Fibroblast of skin of right biceps (primary cell): ENCODE results near the gene TNRC18.
A peak's percentile ranks its signal among the peaks of the same experiment; 100 is the strongest.

ENCODE experiments used
- DNase-seq: peaks from one replicate; pipeline ENCODE4 v3.0.0-alpha.2; 2013

TNRC18 gene

DNA sequence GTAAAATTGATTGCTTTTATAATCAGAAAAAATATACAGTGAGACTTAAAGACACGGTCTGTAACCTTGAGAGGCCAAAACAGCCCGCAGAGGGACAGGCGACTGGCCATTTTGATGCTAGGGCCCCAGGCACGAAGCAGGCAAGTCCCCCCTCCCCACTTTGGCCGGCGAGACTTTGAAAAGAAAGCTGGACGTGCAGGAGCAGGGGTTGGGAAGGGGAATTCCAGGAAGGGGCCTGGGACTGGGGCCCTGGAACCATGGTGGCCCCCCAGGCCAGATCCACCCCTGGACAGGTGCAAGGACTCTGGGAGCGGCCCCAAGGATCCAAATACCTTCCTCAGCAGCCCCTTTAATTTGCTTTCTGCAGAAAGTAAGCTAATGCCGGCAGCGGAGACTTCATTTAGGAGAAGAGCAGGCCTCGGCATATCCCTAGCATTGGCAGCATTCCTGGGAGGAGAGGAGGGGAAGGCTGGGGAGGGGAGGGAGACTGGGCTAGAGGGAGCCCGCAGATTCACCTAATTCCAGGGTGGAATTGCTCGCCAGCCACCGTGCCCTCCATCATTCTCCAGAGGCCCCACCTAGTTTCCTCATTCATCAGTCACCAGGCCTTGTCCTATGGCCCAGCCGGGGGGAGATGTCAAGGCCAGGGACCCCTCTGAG is 24.9 kb upstream of the TNRC18 start:
- peak; percentile 27 for DNase-seq

DNA sequence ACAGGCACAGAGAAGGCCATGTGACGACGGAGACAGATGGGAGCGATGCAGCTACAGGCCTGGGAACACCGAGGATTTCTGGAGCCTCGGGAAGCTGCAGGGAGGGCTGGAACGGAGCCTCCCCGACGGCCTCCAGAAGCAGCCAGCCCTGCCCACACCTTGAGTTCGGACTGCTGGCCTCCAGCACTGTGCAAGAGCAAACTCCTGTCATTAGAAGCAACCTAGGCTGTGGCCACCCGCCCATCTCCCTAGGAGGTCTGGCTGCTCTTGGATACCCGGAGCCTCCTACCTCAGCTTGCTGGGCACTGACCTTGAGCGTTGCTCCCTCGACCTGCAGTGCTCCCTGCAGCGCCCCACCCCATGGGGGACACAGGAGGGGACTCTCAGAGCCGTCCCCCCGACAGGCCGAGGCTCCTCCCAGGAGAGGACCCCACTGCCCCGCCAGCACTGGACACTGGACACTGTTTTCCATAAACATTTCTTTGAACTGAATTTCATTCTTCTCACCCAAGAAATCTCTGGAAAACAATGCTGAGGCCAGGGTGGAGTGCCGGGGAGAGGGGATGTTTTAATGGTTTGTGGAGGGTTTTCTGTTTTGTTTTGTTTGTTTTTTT is 22.5 kb upstream of the TNRC18 start:
- DNase-seq, result no peak

DNA sequence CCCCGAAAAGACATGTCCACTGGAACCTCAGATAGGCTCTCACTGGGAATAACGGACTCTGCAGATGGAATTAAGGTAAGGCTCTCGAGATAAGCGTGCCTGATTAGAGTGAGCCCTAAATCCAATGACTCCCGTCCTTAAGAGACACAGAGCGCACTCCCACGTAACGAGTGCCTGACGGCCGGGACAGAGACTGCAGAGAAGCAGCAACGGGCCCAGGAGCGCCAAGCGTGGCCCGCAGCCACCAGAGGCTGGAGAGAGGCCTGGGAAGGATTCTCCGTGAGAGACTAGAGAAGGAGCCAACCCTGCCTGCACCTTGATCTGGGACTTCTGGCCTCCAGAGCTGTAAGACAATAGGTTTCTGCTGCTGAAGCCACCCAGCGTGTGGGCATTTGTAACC is 20.0 kb upstream of the TNRC18 start:
- no peak for DNase-seq

DNA sequence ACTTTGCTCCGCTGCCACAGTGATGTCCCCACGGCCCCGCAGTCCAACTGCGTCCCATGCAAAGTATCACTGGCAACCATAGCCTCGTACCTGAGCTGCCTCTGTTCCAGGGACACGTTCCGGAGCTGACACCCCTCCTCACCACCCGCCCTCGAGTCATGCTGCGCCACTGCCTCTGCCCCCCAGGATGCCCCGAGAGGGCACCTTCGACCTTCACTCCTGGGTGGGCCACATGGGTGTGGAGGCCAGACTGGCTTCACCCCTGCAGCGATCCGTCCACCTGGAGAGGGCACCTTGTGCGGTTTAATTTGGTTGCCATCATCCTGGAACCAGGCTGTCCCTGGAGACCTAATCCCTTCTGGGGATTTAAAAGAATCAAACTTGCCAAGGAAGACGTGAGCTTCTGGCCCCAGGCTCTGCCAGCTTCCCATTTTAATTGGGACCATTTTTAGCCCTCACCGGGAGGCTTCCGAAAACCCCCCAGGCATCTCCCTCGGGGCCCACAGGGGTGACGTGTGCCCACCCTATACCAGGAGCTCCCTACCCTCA is 19.2 kb upstream of the TNRC18 start:
- DNase-seq, result no peak

DNA sequence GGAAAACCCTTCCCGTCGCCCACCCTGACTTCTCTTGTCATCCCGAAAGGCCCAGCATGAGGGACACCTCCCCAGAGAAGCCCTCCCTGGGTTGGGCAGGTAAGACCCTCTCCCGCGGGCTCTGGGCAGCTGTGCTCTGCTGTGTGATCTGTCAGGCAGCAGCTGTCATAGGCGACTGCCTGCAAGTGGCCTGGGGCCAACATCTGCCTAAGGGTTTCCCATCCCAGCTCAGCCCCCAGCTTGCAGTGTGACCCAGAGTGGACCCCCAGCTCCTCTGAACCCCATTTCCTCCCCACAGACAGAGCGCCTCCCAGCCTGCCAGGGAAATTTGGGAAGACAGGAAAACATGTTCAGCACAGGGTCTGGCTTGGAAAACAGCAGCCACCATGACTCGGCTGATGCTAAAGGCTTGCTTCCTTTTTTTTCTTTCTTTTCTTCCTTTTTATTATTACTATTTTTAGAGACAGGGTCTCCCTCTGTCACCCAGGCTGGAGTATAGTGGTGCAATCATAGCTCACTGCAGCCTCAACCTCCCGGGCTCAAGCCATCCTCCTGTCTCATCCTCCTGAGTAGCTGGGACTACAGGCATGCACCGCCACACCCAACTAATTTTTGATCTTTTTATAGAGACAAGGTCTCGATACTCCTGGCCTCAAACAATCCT is 18.3 kb upstream of the TNRC18 start:
- no peak for DNase-seq

DNA sequence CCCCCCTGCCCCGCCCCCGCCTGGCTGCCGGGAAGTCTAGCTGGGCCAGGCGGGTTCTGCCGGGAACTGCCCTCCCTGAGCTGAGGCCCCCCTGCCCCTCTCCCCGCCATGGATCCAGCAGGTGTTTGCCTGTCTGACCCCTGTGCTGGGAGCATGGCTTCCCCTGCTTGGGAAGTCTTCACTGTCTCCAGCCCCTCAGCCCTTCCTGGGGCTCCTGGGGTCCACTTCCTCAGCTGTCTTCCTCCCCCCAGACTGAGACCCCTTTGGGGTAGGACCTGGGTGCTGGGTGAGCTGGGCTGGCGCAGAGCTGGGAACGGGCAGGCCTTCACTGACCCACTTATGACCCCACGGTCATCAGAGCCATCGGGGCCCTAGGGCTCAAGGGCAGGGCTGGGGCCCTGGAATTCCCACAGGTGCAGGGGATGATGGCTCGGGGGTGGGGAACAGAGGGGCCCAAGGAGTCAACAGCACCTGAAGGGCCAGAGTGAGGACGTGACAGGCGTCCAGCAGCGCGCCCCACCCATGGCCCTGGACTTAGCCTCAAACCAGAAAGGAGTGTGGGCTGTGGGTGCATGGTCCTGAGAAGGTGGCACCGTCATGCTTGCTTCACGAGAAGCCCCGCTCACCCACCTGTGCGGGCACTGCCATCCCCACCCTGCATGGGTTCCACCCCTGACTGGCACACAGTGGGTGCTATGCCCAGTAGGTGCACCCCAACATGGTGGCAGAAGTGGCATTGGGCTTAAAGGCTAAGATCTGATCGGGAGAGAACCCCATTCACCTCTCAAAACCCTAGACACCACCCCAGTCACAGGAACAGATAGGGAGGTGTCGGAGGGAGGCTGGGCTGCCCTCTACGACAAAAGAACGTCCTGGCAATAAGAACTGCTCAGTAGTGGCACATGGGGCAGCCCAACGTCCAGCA is 16.2 kb upstream of the TNRC18 start:
- no peak for DNase-seq

DNA sequence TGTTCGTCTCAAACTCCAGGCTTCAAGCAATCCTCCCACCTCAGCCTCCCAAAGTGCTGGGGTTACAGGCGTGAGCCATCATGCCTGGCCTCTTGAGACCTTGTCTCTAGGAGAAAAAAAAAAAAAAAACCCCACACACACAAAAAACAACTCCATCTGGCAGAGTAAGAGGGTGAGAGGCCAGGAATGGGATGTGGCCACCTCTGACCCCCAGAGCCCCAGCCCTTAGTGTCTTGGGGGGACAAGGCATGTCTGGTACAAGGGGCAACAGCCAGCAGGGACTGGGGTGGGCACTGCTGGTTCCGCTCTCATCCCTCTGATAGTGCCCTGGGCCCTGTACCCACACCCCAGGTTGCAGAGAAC is 15.6 kb upstream of the TNRC18 start:
- DNase-seq, result no peak

DNA sequence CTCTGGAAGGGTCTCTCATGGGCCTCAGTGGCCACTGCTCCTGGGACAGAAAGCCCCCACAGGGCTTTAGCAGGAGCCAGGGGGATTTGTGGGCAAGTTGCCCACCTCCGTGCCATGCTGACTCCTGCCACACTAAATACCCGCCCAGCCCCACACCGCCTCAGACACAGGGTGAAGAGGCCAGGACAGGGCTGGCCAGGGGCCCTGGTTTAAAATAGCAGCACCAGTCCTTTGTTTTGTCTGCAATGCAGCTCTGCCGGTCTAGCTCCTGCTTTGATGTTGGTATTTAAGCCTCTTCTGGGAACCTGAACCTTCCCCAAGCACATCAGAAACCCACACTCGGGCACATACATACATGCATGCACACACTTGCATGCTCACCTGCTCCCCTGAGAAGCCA is 14.4 kb upstream of the TNRC18 start:
- no peak for DNase-seq

DNA sequence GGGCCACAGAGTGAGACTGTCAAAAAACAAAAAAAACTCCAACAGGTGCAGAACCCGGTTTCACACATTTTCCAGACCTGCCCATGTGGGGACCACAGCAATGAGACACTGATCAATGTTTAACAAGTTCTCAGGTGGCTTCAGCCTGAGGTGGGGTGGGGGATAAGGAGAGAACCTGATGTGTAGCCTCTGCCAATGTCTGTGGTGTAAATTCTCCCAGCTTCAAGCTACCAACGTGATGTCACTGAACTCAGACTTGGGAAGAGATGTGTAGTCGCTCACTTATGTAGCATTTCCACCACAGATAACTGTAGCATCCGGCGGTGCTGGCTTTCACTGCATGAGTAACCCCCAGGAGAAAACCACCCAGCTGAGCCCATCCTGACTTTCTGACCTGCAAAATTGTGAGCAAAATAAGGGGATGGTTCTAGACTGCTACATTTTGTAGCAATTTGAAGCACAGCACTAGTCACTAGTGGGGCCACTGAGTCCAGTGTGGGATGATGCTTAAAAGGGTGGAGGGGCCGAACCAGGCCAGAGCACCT is 13.8 kb upstream of the TNRC18 start:
- no peak for DNase-seq

DNA sequence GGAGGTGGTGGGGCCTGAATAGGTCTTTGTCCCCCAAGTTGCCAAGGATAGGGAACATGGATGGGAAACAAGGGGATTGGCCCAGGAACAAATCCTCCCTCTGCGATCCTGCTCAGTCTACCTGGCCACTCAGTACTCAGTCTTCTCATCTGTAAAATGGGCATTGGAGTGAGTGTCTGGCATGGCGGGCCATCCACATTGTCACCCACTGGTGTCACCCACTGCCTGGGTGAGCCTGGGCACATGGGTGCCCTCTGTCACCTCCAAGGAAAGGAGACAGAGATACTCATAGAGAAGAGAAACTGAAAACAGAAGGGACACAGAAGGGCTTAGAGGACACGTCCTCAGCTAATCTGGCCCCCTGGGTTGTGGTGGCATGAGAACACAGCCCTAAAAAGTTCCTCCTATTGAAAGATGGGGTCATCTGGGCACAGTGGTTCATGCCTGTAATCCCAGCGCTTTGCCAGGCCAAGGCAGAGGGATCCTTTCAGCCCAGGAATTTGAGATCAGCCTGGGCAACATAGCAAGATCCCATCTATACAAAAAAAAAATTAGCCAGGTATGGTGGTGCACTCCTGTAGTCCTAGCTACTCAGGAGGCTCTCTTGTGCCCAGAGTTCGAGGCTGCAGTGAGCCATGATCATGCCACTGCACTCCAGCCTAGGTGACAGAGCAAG is 12.5 kb upstream of the TNRC18 start:
- no peak for DNase-seq

DNA sequence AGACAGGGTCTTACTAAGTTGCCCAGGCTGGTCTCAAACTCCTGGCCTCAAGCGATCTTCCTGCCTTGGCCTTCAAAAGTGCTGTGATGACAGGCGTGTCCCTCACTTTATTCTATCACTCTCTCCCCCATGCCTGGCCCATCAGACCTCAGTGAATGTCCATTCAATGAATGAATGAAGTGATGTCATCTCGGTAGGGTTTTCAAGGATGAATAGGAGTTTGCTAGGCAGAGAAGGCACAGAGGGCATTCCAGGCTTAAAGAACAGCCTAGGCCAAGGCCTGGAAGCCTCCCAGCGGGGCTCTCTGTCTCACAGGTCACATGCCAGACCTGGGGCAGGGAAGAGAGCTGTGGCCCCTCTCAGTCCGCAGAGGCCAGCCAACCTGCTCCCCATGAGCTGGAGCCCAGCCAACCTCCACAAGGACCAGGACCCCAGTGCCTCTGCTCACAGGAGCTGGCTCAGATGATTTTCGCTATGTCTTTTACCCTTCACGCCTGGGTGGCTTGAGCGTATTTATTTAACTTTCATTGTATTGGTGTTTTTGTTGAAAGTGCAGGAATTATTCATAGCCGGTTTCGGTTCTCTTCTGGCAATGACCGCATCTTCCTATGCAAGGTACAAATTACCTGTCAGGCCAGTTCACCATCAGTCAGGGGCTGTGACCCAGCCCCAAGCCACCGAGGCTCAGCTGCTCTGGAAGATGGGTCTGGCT is 11.8 kb upstream of the TNRC18 start:
- no peak for DNase-seq

DNA sequence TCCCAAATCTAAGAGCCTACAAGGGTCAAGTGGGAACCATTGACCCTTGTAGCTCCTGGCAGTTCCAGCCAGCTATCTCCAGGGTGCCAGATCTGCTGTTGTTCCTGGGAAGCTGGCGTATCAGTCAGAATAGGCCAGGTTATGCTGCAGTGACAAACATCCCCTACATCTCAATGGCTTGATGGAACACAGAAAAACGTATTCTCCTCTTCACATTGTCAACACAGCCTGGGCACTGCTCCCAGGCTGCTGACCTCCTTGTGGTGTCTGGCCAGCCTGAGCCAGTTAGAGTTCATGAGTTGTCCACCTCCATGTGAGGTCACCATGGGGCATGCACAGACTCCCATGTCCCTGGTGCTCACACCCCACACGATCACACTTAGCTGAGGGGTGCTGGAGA is 9.5 kb upstream of the TNRC18 start:
- DNase-seq, result no peak

DNA sequence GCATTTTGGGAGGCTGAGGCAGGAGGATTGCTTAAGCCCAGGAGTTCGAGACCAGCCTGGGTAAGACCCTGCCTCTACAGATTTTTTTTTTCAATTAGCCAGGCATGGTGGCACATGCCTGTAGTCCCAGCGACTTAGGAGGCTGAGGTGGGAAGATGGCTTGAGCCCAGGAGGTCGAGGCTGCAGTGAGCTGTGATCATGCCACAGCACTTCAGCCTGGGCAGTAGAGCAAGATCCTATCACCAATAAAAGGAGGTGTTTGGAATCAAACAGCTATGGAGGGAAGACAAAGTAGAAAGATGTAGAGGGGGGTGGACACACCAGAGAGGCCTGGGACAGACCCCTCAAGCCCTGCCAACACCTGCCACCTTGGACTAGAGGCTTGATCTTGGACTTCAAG is 9.1 kb upstream of the TNRC18 start:
- DNase-seq, result no peak

DNA sequence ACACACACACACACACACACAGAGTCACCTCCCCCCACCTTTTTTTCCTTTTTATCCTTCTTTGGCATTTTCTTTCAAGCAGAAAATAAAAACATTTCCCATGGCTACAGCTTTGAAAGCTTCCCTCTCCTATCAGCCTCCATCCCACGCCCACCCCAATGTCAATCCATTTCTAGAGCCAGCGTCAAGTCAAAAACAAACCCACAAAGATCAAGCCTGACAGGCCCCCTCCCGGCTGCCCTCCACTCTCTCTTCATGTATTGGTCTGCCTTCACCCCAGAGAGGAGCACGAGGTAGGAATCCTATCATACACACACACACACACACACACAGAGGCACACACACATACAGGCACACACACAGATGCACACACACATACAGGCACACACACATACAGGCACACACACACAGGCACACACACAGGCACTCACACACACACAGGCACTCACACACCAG is 8.0 kb upstream of the TNRC18 start:
- no peak for DNase-seq

DNA sequence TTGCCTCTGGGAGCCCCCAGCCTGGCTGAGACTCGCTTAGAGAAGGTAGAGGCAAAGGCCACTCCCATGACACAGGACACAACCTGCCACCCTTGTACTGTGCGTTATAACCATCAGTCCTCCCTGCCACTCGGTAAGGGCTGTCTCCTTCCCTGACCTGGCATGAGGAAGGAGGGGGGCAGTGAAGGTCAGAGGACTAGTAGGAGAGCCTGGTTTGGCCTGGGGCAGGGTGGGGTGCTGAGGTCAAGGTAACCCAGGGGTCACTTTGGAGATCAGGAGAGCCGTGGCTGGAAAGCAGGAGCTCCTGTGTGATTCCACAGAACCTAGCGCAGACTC is 6.9 kb upstream of the TNRC18 start:
- DNase-seq, result no peak

DNA sequence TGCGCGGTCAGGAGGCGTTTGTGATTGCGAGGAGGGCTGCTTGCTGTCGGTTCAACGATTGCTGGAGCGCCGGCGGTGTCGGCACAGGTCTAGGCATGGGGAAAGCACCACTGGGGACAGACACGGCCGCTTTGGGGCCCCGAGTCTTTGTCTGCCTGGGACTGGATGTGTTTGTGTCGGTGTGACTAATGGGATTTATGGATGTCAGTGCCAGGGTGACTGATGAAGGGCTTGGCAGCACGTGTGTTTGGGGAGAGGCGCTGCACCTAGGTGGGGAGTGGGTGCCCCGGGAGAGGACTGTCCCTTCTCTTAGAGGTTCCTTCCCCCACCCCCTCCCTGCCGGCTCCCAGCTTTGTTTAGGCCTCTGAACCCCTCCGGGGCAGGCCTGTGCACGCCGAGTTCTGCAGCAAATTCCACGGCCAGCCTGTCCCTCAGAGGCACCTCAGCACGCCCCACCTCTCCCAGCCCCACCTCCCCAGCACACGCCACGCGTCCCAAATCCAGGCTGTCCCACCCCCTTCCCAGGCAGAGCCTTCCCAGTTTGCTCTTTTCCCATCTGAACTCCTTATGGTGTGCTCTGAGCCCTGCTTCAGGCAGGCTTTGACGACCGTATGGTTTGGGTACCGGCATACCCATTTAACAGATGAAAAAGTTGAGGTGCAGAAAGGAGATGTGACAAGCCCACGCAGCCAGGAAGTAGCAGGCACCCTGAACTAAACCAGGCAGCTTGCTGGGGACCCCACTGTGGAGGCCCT is 6.4 kb upstream of the TNRC18 start:
- peak; percentile 79 for DNase-seq

DNA sequence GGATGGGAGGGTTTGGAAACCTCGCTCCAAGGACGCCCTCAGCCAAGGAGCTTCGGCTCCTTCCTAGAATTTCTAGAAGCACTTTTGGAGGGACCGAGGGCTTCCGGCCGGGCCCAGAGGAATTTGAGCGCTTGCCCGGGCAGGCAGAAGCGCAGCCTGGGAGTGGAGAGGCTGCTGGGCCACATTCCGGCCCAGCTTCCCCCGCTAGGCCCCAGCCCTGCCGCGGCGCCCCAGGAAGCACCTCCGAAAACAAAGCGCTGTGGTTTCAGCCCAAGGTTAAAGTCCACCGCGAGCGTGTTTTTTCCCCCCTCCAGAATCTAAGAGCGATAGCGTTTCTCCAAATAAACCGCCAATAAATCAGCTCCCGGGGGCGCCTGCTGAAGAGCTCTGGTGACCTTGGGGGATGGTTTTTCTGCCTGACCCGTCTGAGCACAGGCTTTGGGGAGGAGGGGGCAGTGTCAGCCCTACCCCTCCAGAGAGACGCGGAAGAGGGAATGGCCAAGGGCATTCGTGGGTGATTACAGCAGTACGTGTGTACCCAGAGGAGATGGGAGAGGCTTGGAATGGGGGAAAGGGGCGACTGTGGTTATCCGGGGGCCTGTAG is 5.7 kb upstream of the TNRC18 start:
- peak; percentile 71 for DNase-seq

DNA sequence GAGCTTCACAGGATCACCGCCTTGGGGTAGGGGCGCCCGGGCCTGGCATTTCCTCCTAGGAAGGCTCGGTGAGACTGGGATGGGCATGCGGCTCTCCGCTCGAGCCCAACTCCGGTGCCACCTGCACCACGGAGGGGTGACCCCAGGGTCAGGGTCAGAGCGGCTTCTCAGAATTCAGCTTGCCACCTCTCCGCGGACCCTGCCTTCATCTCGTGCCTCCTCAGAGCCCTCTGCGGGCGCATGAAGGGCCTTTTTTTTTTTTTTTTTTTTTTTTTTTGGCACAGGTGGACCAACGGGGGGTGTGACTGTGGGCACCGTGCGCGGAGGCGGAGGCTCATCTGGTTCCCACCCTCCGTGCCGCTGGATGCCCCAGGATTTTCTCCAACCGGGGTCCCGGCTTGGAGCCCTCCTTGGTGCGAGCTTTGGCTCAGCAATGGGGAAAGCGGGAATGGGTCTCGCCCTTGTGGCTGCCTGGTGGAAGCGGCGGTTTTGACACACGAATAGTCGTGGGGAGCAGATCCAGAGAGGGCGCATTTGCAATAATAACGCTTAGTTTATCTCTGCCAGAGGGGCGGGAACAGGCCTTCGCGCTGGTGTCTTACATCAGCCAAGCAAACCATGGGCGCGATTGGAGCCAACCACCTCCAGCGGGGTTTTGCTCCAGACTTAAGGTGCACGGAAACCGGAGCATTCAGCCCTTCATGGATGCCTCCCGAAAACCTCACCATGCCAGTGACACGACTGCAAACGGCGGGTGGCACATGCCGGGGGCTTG is 5.0 kb upstream of the TNRC18 start:
- peak; percentile 94 for DNase-seq

DNA sequence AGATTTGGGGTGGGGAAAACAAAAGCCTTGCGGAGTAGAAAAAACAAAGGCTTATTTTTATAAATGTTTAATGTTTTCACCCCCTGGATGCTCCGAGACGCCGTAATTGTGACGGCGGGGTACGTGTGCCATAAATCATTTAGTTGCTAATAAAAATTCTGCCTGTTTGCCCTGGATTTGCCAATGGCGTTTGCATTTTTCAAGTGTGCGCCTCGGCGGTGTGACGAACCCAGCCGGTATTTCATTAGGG is 2.5 kb upstream of the TNRC18 start:
- DNase-seq, result peak; percentile 91
